K562 (cell line): ENCODE results near the gene NAPA. TPM values are rescaled to one million over a fixed set of nuclear protein-coding genes. Genes with fewer than 3 reads are reported as not detected.

Experiments used
- FOXK1 ChIP-seq: sonication (generic); formaldehyde crosslinking; IDR thresholded peaks from 2 replicates; pipeline ENCODE4 v1.8.0; 2022; ENCODE audit warnings: missing genetic modification reagents, mild to moderate bottlenecking, borderline replicate concordance
- POLR2G ChIP-seq: fragments of 200-400 bp; formaldehyde crosslinking; IDR thresholded peaks from 2 replicates; pipeline ENCODE4 v1.6.1; 2017; ENCODE audit warnings: low read depth, mild to moderate bottlenecking, antibody characterized with exemption, low read length, moderate library complexity
- polyA plus RNA-seq, 8 experiments: library from polyadenylated mRNA; depleted of rRNA in 4 of 8; stranded (reverse) in 5 of 8; unstranded in 3 of 8; fragments of >200 nt; fragmentation: Nextera tagmentation in 2 of 8; fragmentation: Illumina TruSeq in 1 of 8; extraction: Ambion mirVana in 2 of 8; extraction: Trizol in 1 of 8; gene quantifications; 2 replicates each; pipeline versions ENCODE4 v1.2.1 to v1.2.3, GENCODE V29; 2011 to 2014; ENCODE audit warnings: inconsistent platforms in 1 of 8, missing spikeins in 1 of 8
- total RNA-seq, 7 experiments: library from RNA; depleted of rRNA in 6 of 7; stranded (reverse); fragments of >200 nt in 6 of 7; fragmentation: Illumina TruSeq in 2 of 7; extraction: Trizol in 2 of 7; gene quantifications; 2 replicates each; pipeline versions ENCODE4 v1.2.1 to v1.2.3, GENCODE V29; 2011 to 2021; ENCODE audit warnings: low replicate concordance in 1 of 7
- TF ChIP-seq, protein P1 (sequence below): fragments of 200-600 bp; sonication (generic); IDR thresholded peaks from one replicate; pipeline ENCODE4 v1.6.1; 2012; ENCODE audit warnings: mild to moderate bottlenecking, low read depth, low read length, inconsistent platforms
- TF ChIP-seq, protein P2 (sequence below): fragments of 450-650 bp; IDR thresholded peaks from 2 replicates; pipeline ENCODE4 v1.6.1; 2017; ENCODE audit warnings: antibody characterized with exemption, mild to moderate bottlenecking

The NAPA gene
- total and polyA plus RNA-seq, 9 of the 15 experiments (the other 6 are each of a cell fraction or from before 2014, with no cell fraction given): 5.4 to 98.6 (median 77.5) TPM

DNA sequence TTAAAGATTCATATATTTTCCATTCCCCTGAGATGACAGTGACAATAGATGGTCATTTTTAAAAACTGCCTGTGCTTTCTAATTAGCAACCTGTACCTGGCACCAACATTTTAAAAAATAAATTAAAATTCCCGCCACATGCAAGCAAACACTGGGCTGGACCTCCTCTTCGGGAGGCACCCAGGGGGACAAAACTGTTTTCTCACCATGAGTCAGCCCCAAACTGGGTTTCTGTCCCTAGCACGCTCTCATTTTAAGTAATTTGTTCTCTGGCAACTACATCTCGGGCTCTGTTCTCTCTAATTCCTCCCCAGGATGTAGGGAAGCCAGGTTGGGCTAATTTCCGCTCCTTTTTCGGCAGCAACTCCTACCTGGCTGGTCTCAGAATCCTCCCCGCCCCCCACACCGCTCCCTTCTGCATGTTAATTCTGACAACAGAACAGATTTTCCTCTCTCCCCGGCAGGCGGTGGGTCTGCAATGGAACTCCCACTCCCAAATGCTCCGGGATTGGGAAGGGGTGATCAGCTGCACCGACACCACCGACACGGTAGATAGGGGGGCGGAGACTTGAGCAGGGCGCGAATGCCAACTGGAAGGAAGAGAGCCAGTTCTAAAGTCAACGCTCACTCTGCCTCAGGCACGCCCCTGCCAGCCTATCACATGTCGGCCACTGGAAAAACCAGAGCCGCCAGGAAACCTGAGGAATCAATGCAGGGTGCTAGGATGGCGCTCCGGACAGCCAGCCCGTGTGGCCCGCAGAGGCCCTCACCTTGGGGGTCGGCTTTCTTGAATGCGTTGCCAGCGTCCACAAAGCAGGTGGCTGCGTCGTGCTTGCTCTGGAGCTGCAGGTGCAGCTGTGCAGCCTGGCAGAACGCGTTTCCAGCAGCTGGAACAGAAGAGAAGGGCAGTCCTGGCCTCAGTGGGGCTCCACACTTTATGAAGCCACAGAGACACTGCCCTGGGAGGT, 14.7 kb downstream of the NAPA start (continued):
- TF ChIP-seq, protein P1, sequence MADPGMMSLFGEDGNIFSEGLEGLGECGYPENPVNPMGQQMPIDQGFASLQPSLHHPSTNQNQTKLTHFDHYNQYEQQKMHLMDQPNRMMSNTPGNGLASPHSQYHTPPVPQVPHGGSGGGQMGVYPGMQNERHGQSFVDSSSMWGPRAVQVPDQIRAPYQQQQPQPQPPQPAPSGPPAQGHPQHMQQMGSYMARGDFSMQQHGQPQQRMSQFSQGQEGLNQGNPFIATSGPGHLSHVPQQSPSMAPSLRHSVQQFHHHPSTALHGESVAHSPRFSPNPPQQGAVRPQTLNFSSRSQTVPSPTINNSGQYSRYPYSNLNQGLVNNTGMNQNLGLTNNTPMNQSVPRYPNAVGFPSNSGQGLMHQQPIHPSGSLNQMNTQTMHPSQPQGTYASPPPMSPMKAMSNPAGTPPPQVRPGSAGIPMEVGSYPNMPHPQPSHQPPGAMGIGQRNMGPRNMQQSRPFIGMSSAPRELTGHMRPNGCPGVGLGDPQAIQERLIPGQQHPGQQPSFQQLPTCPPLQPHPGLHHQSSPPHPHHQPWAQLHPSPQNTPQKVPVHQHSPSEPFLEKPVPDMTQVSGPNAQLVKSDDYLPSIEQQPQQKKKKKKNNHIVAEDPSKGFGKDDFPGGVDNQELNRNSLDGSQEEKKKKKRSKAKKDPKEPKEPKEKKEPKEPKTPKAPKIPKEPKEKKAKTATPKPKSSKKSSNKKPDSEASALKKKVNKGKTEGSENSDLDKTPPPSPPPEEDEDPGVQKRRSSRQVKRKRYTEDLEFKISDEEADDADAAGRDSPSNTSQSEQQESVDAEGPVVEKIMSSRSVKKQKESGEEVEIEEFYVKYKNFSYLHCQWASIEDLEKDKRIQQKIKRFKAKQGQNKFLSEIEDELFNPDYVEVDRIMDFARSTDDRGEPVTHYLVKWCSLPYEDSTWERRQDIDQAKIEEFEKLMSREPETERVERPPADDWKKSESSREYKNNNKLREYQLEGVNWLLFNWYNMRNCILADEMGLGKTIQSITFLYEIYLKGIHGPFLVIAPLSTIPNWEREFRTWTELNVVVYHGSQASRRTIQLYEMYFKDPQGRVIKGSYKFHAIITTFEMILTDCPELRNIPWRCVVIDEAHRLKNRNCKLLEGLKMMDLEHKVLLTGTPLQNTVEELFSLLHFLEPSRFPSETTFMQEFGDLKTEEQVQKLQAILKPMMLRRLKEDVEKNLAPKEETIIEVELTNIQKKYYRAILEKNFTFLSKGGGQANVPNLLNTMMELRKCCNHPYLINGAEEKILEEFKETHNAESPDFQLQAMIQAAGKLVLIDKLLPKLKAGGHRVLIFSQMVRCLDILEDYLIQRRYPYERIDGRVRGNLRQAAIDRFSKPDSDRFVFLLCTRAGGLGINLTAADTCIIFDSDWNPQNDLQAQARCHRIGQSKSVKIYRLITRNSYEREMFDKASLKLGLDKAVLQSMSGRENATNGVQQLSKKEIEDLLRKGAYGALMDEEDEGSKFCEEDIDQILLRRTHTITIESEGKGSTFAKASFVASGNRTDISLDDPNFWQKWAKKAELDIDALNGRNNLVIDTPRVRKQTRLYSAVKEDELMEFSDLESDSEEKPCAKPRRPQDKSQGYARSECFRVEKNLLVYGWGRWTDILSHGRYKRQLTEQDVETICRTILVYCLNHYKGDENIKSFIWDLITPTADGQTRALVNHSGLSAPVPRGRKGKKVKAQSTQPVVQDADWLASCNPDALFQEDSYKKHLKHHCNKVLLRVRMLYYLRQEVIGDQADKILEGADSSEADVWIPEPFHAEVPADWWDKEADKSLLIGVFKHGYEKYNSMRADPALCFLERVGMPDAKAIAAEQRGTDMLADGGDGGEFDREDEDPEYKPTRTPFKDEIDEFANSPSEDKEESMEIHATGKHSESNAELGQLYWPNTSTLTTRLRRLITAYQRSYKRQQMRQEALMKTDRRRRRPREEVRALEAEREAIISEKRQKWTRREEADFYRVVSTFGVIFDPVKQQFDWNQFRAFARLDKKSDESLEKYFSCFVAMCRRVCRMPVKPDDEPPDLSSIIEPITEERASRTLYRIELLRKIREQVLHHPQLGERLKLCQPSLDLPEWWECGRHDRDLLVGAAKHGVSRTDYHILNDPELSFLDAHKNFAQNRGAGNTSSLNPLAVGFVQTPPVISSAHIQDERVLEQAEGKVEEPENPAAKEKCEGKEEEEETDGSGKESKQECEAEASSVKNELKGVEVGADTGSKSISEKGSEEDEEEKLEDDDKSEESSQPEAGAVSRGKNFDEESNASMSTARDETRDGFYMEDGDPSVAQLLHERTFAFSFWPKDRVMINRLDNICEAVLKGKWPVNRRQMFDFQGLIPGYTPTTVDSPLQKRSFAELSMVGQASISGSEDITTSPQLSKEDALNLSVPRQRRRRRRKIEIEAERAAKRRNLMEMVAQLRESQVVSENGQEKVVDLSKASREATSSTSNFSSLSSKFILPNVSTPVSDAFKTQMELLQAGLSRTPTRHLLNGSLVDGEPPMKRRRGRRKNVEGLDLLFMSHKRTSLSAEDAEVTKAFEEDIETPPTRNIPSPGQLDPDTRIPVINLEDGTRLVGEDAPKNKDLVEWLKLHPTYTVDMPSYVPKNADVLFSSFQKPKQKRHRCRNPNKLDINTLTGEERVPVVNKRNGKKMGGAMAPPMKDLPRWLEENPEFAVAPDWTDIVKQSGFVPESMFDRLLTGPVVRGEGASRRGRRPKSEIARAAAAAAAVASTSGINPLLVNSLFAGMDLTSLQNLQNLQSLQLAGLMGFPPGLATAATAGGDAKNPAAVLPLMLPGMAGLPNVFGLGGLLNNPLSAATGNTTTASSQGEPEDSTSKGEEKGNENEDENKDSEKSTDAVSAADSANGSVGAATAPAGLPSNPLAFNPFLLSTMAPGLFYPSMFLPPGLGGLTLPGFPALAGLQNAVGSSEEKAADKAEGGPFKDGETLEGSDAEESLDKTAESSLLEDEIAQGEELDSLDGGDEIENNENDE: no peak
- TF ChIP-seq FOXK1 (CRISPR knock-in tag): no peak
- TF ChIP-seq POLR2G: peak; percentile 44
- TF ChIP-seq, protein P2, sequence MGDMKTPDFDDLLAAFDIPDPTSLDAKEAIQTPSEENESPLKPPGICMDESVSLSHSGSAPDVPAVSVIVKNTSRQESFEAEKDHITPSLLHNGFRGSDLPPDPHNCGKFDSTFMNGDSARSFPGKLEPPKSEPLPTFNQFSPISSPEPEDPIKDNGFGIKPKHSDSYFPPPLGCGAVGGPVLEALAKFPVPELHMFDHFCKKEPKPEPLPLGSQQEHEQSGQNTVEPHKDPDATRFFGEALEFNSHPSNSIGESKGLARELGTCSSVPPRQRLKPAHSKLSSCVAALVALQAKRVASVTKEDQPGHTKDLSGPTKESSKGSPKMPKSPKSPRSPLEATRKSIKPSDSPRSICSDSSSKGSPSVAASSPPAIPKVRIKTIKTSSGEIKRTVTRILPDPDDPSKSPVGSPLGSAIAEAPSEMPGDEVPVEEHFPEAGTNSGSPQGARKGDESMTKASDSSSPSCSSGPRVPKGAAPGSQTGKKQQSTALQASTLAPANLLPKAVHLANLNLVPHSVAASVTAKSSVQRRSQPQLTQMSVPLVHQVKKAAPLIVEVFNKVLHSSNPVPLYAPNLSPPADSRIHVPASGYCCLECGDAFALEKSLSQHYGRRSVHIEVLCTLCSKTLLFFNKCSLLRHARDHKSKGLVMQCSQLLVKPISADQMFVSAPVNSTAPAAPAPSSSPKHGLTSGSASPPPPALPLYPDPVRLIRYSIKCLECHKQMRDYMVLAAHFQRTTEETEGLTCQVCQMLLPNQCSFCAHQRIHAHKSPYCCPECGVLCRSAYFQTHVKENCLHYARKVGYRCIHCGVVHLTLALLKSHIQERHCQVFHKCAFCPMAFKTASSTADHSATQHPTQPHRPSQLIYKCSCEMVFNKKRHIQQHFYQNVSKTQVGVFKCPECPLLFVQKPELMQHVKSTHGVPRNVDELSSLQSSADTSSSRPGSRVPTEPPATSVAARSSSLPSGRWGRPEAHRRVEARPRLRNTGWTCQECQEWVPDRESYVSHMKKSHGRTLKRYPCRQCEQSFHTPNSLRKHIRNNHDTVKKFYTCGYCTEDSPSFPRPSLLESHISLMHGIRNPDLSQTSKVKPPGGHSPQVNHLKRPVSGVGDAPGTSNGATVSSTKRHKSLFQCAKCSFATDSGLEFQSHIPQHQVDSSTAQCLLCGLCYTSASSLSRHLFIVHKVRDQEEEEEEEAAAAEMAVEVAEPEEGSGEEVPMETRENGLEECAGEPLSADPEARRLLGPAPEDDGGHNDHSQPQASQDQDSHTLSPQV: 0 out of 2 replicates have a peak, but pooled peaks have one; percentile 60
